GM23338 (cell line): ENCODE data around the gene IL22. TPM values are rescaled to one million over a fixed set of nuclear protein-coding genes. Genes with fewer than 3 reads are reported as not detected.

Experiments used
- ATAC-seq: fragments of 200-7000 bp; cut with Tn5 transposase; 3 replicates; pipeline ENCODE4 v1.9.1; 2020
- DNase-seq: peaks from one replicate; pipeline ENCODE4 v3.0.0-alpha.2; 2015; ENCODE audit warnings: low spot score
- H2AFZ ChIP-seq: fragments of 200-600 bp; sonication (generic); 2 replicates; pipeline ENCODE4 v1.8.0; 2016; ENCODE audit warnings: antibody characterized with exemption, mild to moderate bottlenecking, moderate library complexity
- H3F3A ChIP-seq: fragments of 200-600 bp; sonication (generic); replicated peaks from 2 replicates; pipeline ENCODE4 v1.8.0; 2017; ENCODE audit warnings: antibody characterized with exemption, mixed run types, low read depth
- H3K27ac ChIP-seq: fragments of 200-600 bp; sonication (generic); 2 replicates; pipeline ENCODE4 v1.6.1; 2016; ENCODE audit warnings: low read depth
- H3K27me3 ChIP-seq: fragments of 200-600 bp; sonication (generic); 2 replicates; pipeline ENCODE4 v1.8.0; 2016; ENCODE audit warnings: mild to moderate bottlenecking, mixed run types, moderate library complexity; ENCODE audit not compliant: insufficient read depth
- H3K36me3 ChIP-seq: fragments of 200-600 bp; sonication (generic); 2 replicates; pipeline ENCODE4 v1.8.0; 2016; ENCODE audit warnings: mild to moderate bottlenecking; ENCODE audit not compliant: insufficient read depth
- H3K4me1 ChIP-seq: fragments of 200-600 bp; sonication (generic); 2 replicates; pipeline ENCODE4 v1.8.0; 2016; ENCODE audit warnings: mild to moderate bottlenecking, moderate library complexity; ENCODE audit not compliant: insufficient read depth
- H3K4me2 ChIP-seq: fragments of 200-600 bp; sonication (generic); 2 replicates; pipeline ENCODE4 v1.7.1; 2017; ENCODE audit warnings: mixed run types
- H3K4me3 ChIP-seq: fragments of 200-600 bp; sonication (generic); 2 replicates; pipeline ENCODE4 v1.6.1; 2016; ENCODE audit warnings: mixed run types
- H3K79me2 ChIP-seq: fragments of 200-600 bp; sonication (generic); replicated peaks from 2 replicates; pipeline ENCODE4 v1.8.0; 2017; ENCODE audit warnings: mild to moderate bottlenecking; ENCODE audit not compliant: insufficient read depth
- H3K9me2 ChIP-seq: fragments of 200-600 bp; sonication (generic); 2 replicates; pipeline ENCODE4 v1.8.0; 2017; ENCODE audit not compliant: insufficient read depth
- H4K20me1 ChIP-seq: fragments of 200-600 bp; sonication (generic); replicated peaks from 2 replicates; pipeline ENCODE4 v1.8.0; 2017; ENCODE audit warnings: mild to moderate bottlenecking; ENCODE audit not compliant: insufficient read depth
- H3K27ac Mint-ChIP-seq: 2 replicates; pipeline ENCODE4 v1.8.0; 2020; ENCODE audit warnings: inconsistent platforms, mild to moderate bottlenecking, moderate library complexity, mixed read lengths
- H3K27me3 Mint-ChIP-seq: 3 replicates; pipeline ENCODE4 v1.8.0; 2022; ENCODE audit warnings: low read depth, mild to moderate bottlenecking, moderate library complexity, mixed read lengths, inconsistent platforms; ENCODE audit not compliant: insufficient read depth, poor library complexity
- H3K36me3 Mint-ChIP-seq: 3 replicates; pipeline ENCODE4 v1.8.0; 2021; ENCODE audit warnings: low read depth, mild to moderate bottlenecking, inconsistent platforms, moderate library complexity, mixed read lengths
- H3K4me1 Mint-ChIP-seq: 3 replicates; pipeline ENCODE4 v1.8.0; 2020; ENCODE audit warnings: mild to moderate bottlenecking, inconsistent platforms, mixed read lengths
- H3K4me3 Mint-ChIP-seq: 3 replicates; pipeline ENCODE4 v1.8.0; 2021; ENCODE audit warnings: moderate library complexity, mild to moderate bottlenecking, inconsistent platforms, mixed read lengths
- H3K9me3 Mint-ChIP-seq: 3 replicates; pipeline ENCODE4 v1.8.0; 2020; ENCODE audit warnings: moderate library complexity, mild to moderate bottlenecking, inconsistent platforms, mixed read lengths
- CTCF ChIP-seq, 2 experiments: fragments of 200-600 bp in 1 of 2; sonication (generic) in 1 of 2; conservative IDR thresholded peaks; 2 replicates each; pipeline versions ENCODE4 v1.5.1 to v1.6.1; 2016 to 2017; ENCODE audit warnings: antibody characterized with exemption in 2 of 2, low read depth in 2 of 2, mild to moderate bottlenecking in 2 of 2, moderate library complexity in 1 of 2
- NANOG ChIP-seq: IDR thresholded peaks from 2 replicates; pipeline ENCODE4 v1.6.1; 2016; ENCODE audit warnings: antibody characterized with exemption, borderline replicate concordance
- POLR2AphosphoS5 ChIP-seq: IDR thresholded peaks from 2 replicates; pipeline ENCODE4 v1.6.1; 2016; ENCODE audit warnings: antibody characterized with exemption, low read depth
- ZNF114 ChIP-seq: fragments of 250-450 bp; sonication (Bioruptor Pico); IDR thresholded peaks from 2 replicates; pipeline ENCODE4 v1.5.0; 2020; ENCODE audit warnings: mild to moderate bottlenecking, moderate library complexity
- ZNF462 ChIP-seq: fragments of 250-450 bp; sonication (Bioruptor Pico); IDR thresholded peaks from 2 replicates; pipeline ENCODE4 v1.5.0; 2020; ENCODE audit warnings: mild to moderate bottlenecking, moderate library complexity
- polyA plus RNA-seq: library from polyadenylated mRNA; unstranded; fragments of >200 nt; fragmentation: Nextera tagmentation; extraction: Ambion mirVana; gene quantifications from 2 replicates; pipeline ENCODE4 v1.2.1, GENCODE V29; 2016
- total RNA-seq: library from RNA; depleted of rRNA; stranded (reverse); fragments of >200 nt; shearing (Covaris generic); gene quantifications from 2 replicates; pipeline ENCODE4 v1.2.3, GENCODE V29; 2014

The IL22 gene
- total and polyA plus RNA-seq, 2 experiments from 2014 or later = not detected

GRCh38 chr12:68287106-68287505, 33.7 kb upstream of the IL22 start:
- Histone ChIP-seq H3K79me2 (no peaks in the 10 kb centered on the region), H3K4me2 (no peak overlapping the region), H3K4me1 (no peaks in the 10 kb centered on the region), H3K27me3 (no peaks in the 10 kb centered on the region), H3K27ac (no peak overlapping the region), H3K4me3 (no peak overlapping the region), H3K9me2 (no peaks in the 10 kb centered on the region), H2AFZ (no peak overlapping the region), H3F3A (no peaks in the 10 kb centered on the region), H3K36me3 (no peaks in the 10 kb centered on the region), H4K20me1 (no peaks in the 10 kb centered on the region)
- H3K4me1 Mint-ChIP-seq = no peaks in the 10 kb centered on the region
- H3K4me3 Mint-ChIP-seq = no peak overlapping the region
- H3K27me3 Mint-ChIP-seq = no peaks in the 10 kb centered on the region
- no peaks in the 10 kb centered on the region for H3K36me3 Mint-ChIP-seq
- no peak overlapping the region for H3K27ac Mint-ChIP-seq
- ATAC-seq = no peak
- DNase-seq = no peak
- TF ChIP-seq CTCF (conservative IDR thresholded peaks at IDR 0.05; ENCODE audit: low read depth in 2 of 2) = no peak
- TF ChIP-seq ZNF462 = no peak
- no peaks in the 10 kb centered on the region for H3K9me3 Mint-ChIP-seq

GRCh38 chr12:68286396-68286795, 33.0 kb upstream of the IL22 start:
- no peak overlapping the region for H3K4me3 Mint-ChIP-seq
- ATAC-seq = no peak
- Histone ChIP-seq H3K79me2 (no peaks in the 10 kb centered on the region), H3K27me3 (no peaks in the 10 kb centered on the region), H3K27ac (no peak overlapping the region), H4K20me1 (no peaks in the 10 kb centered on the region), H2AFZ (no peak overlapping the region), H3K4me2 (no peak overlapping the region), H3K4me3 (no peak overlapping the region), H3K4me1 (no peaks in the 10 kb centered on the region), H3K9me2 (no peaks in the 10 kb centered on the region), H3F3A (no peaks in the 10 kb centered on the region), H3K36me3 (no peaks in the 10 kb centered on the region)
- peaks cover under 1% of the 10 kb centered on the region; the same call in 2 of the 3 replicates for H3K4me1 Mint-ChIP-seq
- no peak for DNase-seq
- H3K27ac Mint-ChIP-seq = no peak overlapping the region
- H3K9me3 Mint-ChIP-seq = no peaks in the 10 kb centered on the region
- H3K27me3 Mint-ChIP-seq = no peaks in the 10 kb centered on the region
- H3K36me3 Mint-ChIP-seq = no peaks in the 10 kb centered on the region
- TF ChIP-seq NANOG (no peak), POLR2AphosphoS5 (no peak), ZNF114 (CRISPR knock-in tag) (no peak), ZNF462 (no peak)
